HAP-1 (cell line): ENCODE data around the gene HSD11B1L.

Source experiments
- DNase-seq, 2 experiments: peaks; one replicate each; pipeline ENCODE4 v3.0.0-alpha.2; 2016 to 2020; ENCODE audit warnings: low spot score in 2 of 2
- H3K27me3 ChIP-seq: fragments of 250-450 bp; sonication (Bioruptor Pico); 2 replicates; pipeline ENCODE4 v1.5.1; 2020; ENCODE audit warnings: low read depth, mild to moderate bottlenecking, moderate library complexity
- H3K36me3 ChIP-seq: fragments of 250-450 bp; sonication (Bioruptor Pico); replicated peaks from 2 replicates; pipeline ENCODE4 v1.5.1; 2020; ENCODE audit warnings: mild to moderate bottlenecking
- H3K4me1 ChIP-seq: fragments of 250-450 bp; sonication (Bioruptor Pico); 2 replicates; pipeline ENCODE4 v1.5.1; 2020; ENCODE audit warnings: mild to moderate bottlenecking
- H3K4me3 ChIP-seq: fragments of 250-450 bp; sonication (Bioruptor Pico); 2 replicates; pipeline ENCODE4 v1.5.1; 2020; ENCODE audit warnings: mild to moderate bottlenecking, moderate library complexity
- H3K9me3 ChIP-seq: fragments of 250-450 bp; sonication (Bioruptor Pico); 2 replicates; pipeline ENCODE4 v1.5.1; 2020; ENCODE audit warnings: mild to moderate bottlenecking, moderate library complexity
- in situ Hi-C: fragments of 300-500 bp; cut with MboI; formaldehyde crosslinking; loops from 3 replicates; pipeline ENCODE4 v1.14.3; 2020; ENCODE audit warnings: low sequenced_read_pairs, inconsistent platforms, mixed read lengths

The HSD11B1L gene, protein sequence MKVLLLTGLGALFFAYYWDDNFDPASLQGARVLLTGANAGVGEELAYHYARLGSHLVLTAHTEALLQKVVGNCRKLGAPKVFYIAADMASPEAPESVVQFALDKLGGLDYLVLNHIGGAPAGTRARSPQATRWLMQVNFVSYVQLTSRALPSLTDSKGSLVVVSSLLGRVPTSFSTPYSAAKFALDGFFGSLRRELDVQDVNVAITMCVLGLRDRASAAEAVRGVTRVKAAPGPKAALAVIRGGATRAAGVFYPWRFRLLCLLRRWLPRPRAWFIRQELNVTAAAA

DNA sequence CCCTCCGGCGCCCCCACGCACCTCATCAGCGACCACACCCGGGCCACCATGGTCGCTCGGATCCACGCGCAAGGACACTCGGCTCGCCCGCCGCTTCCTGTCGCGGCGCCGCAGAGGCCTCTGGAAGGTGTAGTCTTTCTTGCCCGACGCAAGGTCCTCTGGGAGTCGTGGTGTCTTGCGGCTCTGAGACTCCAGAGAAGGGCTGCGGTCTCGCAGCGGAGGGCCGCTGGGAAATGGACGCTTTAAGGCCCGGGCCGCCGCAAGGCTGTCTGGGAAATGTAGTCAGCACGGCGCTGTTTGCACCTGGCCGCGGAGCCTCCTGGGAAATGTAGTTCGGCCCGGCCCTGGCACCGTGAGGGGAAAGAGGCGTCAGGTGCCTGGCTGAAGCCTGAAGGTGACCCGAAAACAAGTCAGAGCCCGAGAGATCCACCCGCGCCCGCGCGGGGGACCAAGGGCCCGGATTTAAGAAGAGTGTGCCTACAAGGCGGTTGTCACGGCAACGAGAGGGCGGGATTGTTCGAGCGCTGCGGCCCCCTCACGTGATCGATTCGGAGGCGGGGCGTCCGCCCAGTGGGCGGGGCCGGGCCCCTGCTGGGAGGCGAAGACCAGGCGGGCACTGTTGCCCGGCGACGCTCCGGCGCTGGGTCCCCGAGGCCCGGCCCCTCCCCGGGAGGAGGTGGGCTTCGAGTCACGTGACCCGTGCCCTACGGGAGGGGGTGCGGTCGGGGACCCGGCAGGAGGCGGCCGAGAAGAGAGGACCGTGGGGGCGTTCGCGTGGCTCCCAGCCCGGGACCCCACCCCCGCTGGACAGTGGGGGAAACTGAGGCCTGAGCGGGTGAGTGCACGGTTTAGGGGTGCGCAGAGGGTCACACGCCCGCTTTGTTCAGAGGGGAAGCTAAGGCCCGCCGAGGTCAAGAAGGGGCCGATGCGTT, at the start of gene HSD11B1L, which contains the start of gene MICOS13:
TSS of gene HSD11B1L (plus strand) at position 591 of the 932 bp plus-strand sequence. CDS start 3,806 bp downstream, outside the sequence.
TSS of gene MICOS13 (minus strand) at position 80 of the 932 bp plus-strand sequence. CDS start at position 50, 30 bp downstream.
- peaks cover 3% of the 10 kb centered on the region; the same call in 1 of the 2 replicates for H3K36me3 ChIP-seq
- no peaks in the 10 kb centered on the region for H3K27me3 ChIP-seq
- in situ Hi-C loops: no loop called here
- peak within 1 kb of the TSS; percentile 99 for H3K4me3 ChIP-seq
- peak; percentile 98 for DNase-seq
- H3K9me3 ChIP-seq: no peaks in the 10 kb centered on the region
- H3K4me1 ChIP-seq: peaks cover 7% of the 10 kb centered on the region

DNA sequence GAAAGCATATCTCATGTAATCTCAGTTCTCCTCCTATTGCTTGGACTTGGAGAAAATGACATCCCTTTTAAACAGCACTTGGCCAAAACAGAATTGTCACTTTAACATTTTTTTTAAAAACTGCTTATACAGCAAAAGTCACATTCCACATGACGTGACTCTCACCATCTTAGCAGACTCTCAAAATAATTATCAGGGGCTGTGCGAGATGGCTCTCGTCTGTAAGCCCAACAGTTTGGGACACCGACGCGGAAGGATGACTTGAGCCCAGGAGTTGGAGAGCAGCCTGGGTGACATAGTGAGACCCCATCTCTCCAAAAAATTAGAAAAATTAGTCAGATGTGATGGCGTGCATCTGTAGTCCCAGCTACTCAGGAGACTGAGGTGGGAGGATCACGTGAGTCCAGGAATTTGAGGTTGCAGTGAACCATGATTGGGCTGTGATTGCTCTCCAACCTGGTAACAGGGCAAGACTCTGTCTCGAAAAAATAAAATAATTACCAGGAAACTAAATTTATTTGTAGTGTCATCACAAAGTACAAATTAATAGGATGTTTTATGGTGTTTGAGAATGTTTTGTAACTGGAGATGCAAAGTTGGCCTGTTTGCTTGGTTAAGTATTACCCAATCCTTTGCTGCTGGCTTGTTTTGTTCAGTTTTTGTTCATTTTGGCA, 49.1 kb upstream of the HSD11B1L start:
- Histone ChIP-seq H3K4me1 (no peaks in the 10 kb centered on the region; the same call in 1 of the 2 replicates), H3K9me3 (no peaks in the 10 kb centered on the region), H3K36me3 (peaks cover 72% of the 10 kb centered on the region), H3K27me3 (no peaks in the 10 kb centered on the region), H3K4me3 (no peak overlapping the region)
- in situ Hi-C loops: no loop called here
- no peak for DNase-seq

DNA sequence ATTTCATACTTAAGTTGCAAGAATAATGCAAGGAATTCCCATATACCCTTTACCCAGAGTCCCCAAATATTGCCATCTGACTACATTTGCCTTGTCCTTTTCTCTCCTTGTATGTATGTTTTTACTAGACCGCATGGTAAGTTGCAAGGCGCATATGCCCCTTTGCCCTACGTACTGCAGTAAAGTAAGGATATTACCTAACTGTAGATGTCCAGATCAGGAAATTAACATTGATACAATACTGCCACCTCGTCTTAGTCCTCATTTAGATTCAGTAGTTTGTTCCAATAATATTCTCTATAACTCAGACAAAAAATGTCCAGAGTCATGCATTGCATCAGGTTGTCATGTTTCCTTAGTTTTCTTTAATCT, 48.6 kb upstream of the HSD11B1L start:
- Histone ChIP-seq H3K4me3 (no peak overlapping the region), H3K36me3 (peaks cover 69% of the 10 kb centered on the region), H3K4me1 (no peaks in the 10 kb centered on the region; the same call in 1 of the 2 replicates), H3K9me3 (no peaks in the 10 kb centered on the region), H3K27me3 (no peaks in the 10 kb centered on the region)
- no peak for DNase-seq
- in situ Hi-C loops: no loop called here

DNA sequence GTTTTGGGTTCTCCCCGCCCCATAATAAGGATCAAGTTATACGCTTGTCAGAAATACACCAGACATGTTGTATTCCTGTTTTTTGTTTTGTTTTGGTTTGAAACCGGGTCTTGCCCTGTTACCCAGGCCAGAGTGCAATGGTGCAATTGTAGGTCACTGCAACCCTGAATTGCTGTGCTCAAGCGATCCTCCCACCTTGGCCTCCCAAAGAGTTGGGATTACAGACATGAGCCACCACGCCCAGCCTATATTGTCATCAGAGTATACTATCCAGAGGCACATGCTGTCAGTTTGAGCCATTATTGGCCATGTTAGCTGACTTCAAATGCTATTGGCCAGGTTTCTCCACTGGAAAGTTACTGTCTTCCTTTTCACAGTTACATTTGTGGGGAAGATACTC, 48.2 kb upstream of the HSD11B1L start:
- H3K9me3 ChIP-seq: no peaks in the 10 kb centered on the region
- no peak for DNase-seq
- no peaks in the 10 kb centered on the region for H3K27me3 ChIP-seq
- in situ Hi-C loops: no loop called here
- no peaks in the 10 kb centered on the region; the same call in 1 of the 2 replicates for H3K4me1 ChIP-seq
- peaks cover 69% of the 10 kb centered on the region for H3K36me3 ChIP-seq
- H3K4me3 ChIP-seq: no peak overlapping the region

DNA sequence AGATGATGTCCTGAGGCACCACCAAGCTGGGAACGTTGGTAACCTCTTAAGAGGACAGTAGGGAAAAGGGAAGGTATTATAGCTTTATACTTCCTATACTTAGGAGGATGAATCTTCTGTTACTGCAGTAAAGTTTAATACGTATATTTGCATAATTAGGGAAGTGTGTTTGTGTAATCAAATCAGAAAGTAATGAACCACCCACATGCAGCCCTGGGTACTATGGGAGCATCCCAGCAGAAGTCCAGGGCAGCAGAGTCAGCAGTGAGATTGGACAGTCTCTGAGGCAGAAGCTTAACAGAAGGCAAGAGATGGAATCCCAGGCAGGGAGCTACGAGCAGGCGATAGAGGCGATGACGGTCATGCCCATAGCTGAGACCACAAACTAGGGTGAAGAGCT, 45.4 kb upstream of the HSD11B1L start:
- Histone ChIP-seq H3K27me3 (no peaks in the 10 kb centered on the region), H3K4me1 (no peaks in the 10 kb centered on the region; the same call in 1 of the 2 replicates), H3K4me3 (no peak overlapping the region), H3K36me3 (peaks cover 49% of the 10 kb centered on the region), H3K9me3 (no peaks in the 10 kb centered on the region)
- no peak for DNase-seq
- in situ Hi-C loops: no loop called here

DNA sequence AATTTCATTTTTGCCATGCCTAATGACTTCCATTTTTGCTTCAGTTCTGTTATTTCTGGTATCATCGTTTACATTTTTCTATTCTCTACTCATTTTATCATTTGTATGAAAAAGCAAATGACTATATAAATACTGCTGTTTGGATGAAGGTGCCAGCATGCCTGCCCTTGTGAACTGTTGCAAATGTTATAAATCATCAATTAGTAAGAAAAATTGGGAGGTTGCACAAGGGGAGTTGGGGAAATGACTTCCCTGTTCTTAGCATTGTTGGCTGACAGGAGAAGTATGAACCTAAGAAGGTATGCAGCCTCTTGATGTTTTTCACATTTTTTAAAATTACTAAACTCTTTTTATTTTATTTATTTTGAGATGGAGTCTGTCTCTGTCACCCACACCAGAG, 42.9 kb upstream of the HSD11B1L start:
- Histone ChIP-seq H3K36me3 (peaks cover 51% of the 10 kb centered on the region), H3K4me3 (no peak overlapping the region), H3K27me3 (no peaks in the 10 kb centered on the region), H3K4me1 (no peaks in the 10 kb centered on the region; the same call in 1 of the 2 replicates), H3K9me3 (no peaks in the 10 kb centered on the region)
- DNase-seq: no peak
- in situ Hi-C loops: no loop called here

DNA sequence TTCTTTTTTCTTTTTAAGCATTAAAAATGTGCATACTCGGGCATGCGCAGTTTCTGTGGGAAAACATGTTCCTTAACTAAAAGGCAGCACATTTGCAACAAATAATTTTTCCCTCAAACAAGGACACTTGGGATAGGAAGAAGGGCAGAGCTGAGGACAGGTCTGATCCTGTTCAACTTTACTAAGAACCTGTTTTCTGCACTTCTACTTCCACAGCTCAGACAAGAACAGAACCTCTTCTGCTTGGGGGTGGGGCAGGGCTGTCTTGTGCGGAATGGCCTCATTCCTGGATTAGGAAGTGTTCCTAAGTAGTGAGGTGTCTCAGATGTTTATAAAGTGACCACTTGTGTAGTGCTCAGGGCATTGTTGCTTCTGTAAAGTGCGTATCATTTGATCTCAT, 39.7 kb upstream of the HSD11B1L start:
- no peaks in the 10 kb centered on the region for H3K27me3 ChIP-seq
- no peak overlapping the region for H3K4me3 ChIP-seq
- H3K4me1 ChIP-seq: no peaks in the 10 kb centered on the region
- H3K36me3 ChIP-seq: peaks cover 66% of the 10 kb centered on the region
- in situ Hi-C loops: no loop called here
- no peaks in the 10 kb centered on the region for H3K9me3 ChIP-seq
- no peak for DNase-seq

DNA sequence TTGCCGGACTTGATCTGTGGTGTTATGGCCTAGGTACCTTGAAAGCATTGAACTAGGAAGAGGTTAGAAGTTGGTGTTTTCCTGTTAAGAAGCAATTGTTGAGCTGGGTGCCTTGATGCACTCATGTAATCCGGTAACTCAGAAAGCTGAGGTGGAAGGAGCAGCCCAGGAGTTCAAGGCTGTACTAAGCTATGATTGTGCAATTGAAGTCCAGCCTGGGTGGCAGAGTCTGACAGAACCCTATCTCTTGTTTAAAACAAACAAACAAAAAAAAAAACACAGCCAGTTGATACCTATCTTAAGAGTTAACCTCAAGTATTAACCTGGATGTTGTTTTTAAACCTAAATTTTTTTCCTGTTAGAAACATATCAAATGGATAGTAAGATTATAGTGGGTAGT, 38.6 kb upstream of the HSD11B1L start:
- in situ Hi-C loops: no loop called here
- H3K36me3 ChIP-seq: peaks cover 70% of the 10 kb centered on the region
- no peaks in the 10 kb centered on the region for H3K27me3 ChIP-seq
- H3K4me1 ChIP-seq: no peaks in the 10 kb centered on the region
- no peak for DNase-seq
- H3K4me3 ChIP-seq: no peak overlapping the region
- no peaks in the 10 kb centered on the region for H3K9me3 ChIP-seq

DNA sequence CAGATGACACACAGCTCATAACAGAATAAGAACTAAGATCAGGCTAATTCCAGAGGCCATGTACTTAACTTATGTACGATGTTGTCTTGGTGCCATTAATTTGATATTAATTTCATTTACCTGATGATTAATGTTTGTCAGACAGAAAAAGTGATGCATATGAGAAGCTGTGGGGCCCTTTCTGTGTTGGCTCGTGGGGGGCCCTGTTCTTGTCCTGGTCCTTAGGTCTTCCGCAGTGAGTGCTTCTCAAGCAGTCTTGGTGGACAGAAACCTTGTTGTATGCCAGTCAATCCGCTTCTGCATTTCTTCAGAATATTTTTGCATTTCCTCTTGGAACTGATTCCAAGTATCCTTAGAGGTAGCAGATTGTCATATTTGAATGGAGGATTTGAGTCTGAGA, 37.8 kb upstream of the HSD11B1L start:
- Histone ChIP-seq H3K9me3 (no peaks in the 10 kb centered on the region), H3K36me3 (peaks cover 70% of the 10 kb centered on the region), H3K27me3 (no peaks in the 10 kb centered on the region), H3K4me3 (no peak overlapping the region), H3K4me1 (no peaks in the 10 kb centered on the region)
- no peak for DNase-seq
- in situ Hi-C loops: no loop called here

DNA sequence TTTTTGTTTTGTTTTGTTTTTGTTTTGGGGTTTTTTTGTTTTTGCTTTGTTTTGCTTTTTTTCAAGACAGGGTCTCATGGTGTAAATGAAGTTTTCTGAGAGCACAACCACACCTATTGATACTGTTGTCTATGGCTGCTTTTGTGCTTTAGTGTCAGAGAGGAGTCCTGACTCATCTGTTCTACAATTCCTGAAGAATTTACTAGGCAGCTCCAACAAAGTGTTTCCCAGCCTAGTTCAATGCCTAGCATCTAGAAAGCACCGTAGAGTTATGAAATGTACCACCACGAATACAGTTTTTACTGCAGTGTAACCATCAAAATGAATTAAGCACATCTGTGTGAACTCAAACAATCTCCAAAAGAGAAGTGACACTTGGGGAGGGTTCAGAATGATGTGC, 36.8 kb upstream of the HSD11B1L start:
- in situ Hi-C loops: no loop called here
- peaks cover 75% of the 10 kb centered on the region for H3K36me3 ChIP-seq

DNA sequence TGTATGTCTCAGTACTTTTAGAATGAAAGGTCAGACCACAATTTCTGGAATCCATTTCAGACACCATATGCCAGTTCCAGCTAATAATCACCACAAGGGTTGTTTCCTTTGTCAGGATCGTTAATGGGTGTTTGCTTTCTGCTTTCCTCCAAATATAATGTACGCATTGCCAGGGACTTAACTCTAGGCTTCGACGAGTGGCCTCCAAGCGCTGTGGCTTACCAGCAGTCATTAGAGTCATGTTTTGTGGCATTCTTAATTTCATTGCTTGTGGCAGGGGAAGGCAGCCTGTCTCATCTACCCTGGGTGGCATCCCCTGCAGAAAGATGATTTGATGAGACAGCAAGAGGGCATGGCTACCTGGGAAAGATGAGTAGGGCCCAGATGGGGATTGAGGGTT, 35.4 kb upstream of the HSD11B1L start:
- in situ Hi-C loops: no loop called here
- DNase-seq: no peak
- peaks cover 85% of the 10 kb centered on the region for H3K36me3 ChIP-seq
- no peaks in the 10 kb centered on the region for H3K4me1 ChIP-seq
- H3K27me3 ChIP-seq: no peaks in the 10 kb centered on the region
- no peaks in the 10 kb centered on the region for H3K9me3 ChIP-seq
- H3K4me3 ChIP-seq: no peak overlapping the region

More for the DNA sequence above, 36.8 kb upstream of the HSD11B1L start:
- Histone ChIP-seq H3K4me3 (no peak overlapping the region), H3K9me3 (no peaks in the 10 kb centered on the region), H3K4me1 (no peaks in the 10 kb centered on the region), H3K27me3 (no peaks in the 10 kb centered on the region)
- no peak for DNase-seq

DNA sequence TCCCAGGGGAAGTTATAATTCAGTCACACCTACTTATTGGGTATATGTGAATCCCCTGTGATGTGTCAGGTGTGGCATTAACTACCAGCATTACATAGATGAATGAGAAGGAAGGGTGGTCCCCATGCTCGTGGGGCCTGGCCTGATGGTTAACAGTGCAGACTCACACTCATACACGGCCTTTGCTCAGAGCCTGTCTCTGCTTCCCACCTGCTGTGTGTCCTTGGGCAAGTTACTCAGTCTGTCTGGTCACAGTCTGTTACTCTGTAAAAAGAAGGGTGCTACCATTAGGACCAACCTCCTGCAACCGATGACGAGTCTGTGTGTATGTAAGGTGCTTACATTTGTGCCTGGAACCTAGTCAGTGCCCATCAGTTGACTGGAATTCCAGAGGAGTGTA, 34.1 kb upstream of the HSD11B1L start:
- Histone ChIP-seq H3K36me3 (peaks cover 90% of the 10 kb centered on the region), H3K4me3 (no peak overlapping the region), H3K4me1 (no peaks in the 10 kb centered on the region), H3K9me3 (no peaks in the 10 kb centered on the region), H3K27me3 (no peaks in the 10 kb centered on the region)
- in situ Hi-C loops: no loop called here
- DNase-seq: no peak

DNA sequence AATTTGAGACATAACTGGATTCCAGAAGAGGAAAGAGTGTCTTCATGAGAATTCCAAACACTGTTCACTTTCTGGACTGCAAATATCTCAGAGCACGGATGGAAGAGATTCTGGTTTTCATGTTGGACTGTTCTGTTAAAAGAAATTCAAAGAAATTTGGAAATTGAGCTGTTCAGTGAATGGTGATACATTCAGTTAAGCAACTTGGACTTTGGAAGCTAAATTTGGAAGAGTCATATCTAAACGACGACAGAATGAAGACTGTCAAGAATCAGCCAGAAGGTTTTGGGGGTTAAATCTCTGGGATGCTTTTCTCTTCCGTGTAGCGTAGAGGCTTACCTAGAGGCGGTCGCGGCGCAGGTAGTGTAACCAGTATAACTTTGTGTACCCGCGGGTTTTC, 32.4 kb upstream of the HSD11B1L start:
- in situ Hi-C loops: no loop called here
- H3K36me3 ChIP-seq: peaks cover 93% of the 10 kb centered on the region

More for the DNA sequence above, 32.4 kb upstream of the HSD11B1L start:
- Histone ChIP-seq H3K27me3 (no peaks in the 10 kb centered on the region), H3K4me3 (no peak overlapping the region), H3K9me3 (no peaks in the 10 kb centered on the region), H3K4me1 (no peaks in the 10 kb centered on the region)
- DNase-seq: no peak
